ENCODE results near the gene BCL2.

BCL2 gene

GRCh38 chr18:63181706-63182309 is 137.8 kb downstream of the BCL2 start:
- H3K4me3 ChIP-seq (ENCODE audit: low read length): no peak overlapping the region
- DNase-seq (ENCODE audit: low read depth): no peak
- TF ChIP-seq CTCF (conservative IDR thresholded peaks at IDR 0.05; ENCODE audit: low read length): no peak

DNA sequence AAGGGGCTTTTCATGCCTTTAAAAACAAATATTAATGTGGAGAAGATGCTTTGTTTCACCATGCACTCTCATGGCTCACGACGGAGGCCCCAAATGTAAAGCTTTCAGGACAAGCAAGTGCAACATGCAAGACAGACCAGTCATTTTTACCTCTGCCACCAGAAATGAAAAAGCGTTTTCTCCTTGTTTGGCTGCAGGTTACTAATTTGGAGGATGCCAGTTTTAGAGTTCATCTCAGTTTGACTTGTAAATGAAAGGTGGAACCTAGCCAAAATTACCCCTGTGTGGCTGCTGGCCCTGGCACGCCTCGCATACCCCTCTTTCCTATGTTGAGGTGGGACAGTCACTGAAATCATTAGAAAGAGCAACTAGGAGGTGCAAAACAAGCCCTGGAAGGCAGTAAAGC is 138.6 kb downstream of the BCL2 start:
- no peak overlapping the region for H3K4me3 ChIP-seq (ENCODE audit: low read length)
- TF ChIP-seq CTCF (conservative IDR thresholded peaks at IDR 0.05; ENCODE audit: low read length): no peak
- no peak for DNase-seq (ENCODE audit: low read depth)

- DNase-seq (ENCODE audit: low read depth): no peak
- H3K4me3 ChIP-seq (ENCODE audit: low read length): no peak overlapping the region
- TF ChIP-seq CTCF (conservative IDR thresholded peaks at IDR 0.05; ENCODE audit: low read length): no peak
Observed at GRCh38 chr18:63180321-63180720, 139.2 kb downstream of the BCL2 start.

DNA sequence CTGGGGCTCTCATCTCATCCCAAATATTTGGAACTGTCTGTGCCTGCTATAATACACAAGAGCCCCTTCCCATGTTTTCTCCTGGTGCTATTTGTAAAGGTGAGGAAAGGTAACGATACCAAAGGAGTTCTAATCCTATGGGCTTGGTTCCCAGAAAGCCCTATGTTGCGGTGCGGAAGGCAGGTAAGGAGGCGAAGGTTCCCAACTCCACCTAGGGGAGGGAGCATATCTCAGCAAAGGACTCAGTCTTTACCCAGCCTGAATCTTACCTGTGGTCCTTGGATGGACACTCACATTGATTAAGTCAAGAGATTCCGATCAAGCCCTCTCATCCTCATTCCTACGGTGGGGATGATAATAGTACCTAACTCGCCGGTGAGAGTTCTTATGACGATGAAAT is 140.1 kb downstream of the BCL2 start:
- no peak overlapping the region for H3K4me3 ChIP-seq (ENCODE audit: low read length)
- no peak for TF ChIP-seq CTCF (conservative IDR thresholded peaks at IDR 0.05; ENCODE audit: low read length)
- DNase-seq (ENCODE audit: low read depth): no peak

DNA sequence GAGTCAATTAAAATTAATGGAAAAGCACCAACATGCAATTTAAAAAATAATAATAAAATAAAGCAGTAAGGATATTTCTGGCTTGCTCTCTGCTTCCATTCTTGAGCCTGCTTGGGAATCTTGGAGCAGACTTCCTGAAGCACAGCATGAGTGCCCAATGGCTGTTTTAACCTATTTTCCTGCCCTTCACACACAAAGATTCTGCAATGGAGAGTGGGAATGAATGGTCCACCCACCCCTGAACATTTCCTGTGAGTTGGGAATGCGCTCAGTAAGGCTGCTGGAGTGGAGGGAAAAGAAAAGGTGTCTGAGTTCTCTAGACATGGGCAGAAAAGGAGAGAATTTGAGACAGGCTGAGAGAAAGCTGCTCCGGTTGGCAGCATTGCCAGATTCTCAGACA is 140.6 kb downstream of the BCL2 start:
- H3K4me3 ChIP-seq (ENCODE audit: low read length): no peak overlapping the region
- DNase-seq (ENCODE audit: low read depth): no peak
- no peak for TF ChIP-seq CTCF (conservative IDR thresholded peaks at IDR 0.05; ENCODE audit: low read length)

GRCh38 chr18:63177919-63178821 is 141.4 kb downstream of the BCL2 start:
- no peak overlapping the region for H3K4me3 ChIP-seq (ENCODE audit: low read length)
- no peak for DNase-seq (ENCODE audit: low read depth)
- no peak for TF ChIP-seq CTCF (conservative IDR thresholded peaks at IDR 0.05; ENCODE audit: low read length)

GRCh38 chr18:63177259-63177658 is 142.3 kb downstream of the BCL2 start:
- no peak for TF ChIP-seq CTCF (conservative IDR thresholded peaks at IDR 0.05; ENCODE audit: low read length)
- no peak overlapping the region for H3K4me3 ChIP-seq (ENCODE audit: low read length)
- no peak for DNase-seq (ENCODE audit: low read depth)

Measured in AG10803 (cell line).